CD4-positive, alpha-beta T cell treated with Interleukin-21 for 1 hour (primary cell): ENCODE results near the gene GRXCR1.
A peak's percentile ranks its signal among the peaks of the same experiment; 100 is the strongest.

Experiments
- DNase-seq: peaks from one replicate; pipeline ENCODE4 v3.0.0-alpha.2; 2020

The GRXCR1 gene

DNA sequence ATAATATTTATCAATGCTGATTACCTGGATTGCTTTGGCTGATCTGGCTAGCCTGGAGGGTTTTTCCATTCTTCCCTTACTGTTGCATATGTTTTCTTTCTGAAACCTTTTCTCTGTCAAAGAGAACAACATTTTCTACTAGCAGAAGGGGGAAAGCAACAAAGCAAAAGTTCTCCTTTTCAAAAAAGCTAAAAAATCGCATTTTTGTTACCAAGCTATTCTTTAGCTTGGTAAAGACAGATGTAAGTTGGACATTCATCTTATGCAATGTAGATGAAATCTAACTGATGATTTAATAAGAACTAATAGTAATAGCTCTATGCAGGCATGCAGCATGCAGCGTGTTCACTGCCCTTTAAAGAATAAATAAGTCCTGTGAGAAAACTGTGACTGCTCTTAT is at the start of gene GRXCR1:
Gene GRXCR1, plus strand, starts transcription at position 301 of the 400 bp plus-strand sequence. CDS start 554 bp downstream, outside the sequence.
- DNase-seq: no peak

DNA sequence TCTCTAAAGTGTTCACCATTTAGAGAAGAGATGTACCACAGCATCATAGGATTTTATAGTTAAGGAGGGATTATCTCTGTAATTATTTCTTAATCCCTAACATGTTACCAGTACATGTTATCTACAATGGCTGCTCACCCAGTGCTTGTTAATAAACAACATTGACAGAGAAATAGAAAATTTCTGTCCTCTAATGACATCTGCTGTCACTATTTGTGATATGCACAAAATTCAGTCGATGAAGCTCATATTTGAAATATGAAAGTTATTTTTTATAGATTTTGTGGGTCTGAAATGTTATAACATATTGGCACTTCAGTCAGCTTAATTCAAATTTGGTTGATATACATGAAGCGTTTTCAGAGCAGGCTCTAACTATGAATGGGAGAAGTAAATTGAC is 48.8 kb upstream of the GRXCR1 start:
- no peak for DNase-seq

DNA sequence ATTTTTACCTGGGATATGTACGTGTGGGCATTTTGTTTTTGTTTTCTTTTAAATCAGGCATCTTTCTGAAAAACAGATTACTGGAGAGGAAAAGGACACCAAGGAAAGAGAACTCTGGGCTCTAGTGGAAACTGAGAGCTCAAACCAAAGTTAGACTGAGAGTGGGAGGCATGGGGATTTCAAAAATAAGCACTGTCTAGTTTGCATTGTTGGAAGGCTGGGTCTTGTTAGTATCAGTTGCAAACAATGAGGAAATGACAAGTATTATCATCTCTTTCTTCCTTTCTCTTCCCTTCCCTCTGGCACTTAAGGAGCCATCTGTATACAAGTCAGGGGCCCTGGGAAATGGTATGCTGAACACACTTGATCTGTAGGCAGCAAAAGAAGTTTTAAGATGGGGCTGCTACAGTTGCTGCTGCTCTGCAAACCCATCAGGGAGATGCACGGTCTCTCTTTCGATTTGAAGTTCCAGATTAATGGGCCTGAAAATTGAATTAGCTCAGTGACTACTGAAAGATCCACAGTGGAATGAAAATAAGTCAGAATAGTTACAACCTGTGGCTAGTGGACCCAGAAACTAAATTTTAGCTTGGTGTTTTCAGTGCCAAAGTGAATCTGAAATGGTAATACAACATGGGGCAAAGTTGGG is 48.0 kb upstream of the GRXCR1 start:
- DNase-seq: no peak

DNA sequence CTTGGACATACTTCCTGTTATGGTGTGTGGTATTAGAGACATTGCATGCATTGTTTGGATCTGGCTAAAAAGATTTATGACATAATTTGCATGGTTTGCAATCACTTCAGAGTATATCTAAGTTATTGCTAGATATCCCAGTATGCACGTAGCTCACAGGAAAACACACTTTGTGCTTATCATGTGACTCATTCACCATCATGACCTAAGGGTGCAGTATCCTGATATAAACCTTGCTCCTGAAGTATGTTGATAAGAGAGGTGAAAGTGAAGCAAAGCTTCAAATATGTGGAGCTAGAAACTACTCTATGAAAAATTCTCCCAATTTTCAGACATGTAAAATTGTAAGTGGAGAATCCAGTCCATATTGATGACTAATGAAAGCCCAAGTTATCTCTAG is 46.9 kb upstream of the GRXCR1 start:
- DNase-seq: no peak

DNA sequence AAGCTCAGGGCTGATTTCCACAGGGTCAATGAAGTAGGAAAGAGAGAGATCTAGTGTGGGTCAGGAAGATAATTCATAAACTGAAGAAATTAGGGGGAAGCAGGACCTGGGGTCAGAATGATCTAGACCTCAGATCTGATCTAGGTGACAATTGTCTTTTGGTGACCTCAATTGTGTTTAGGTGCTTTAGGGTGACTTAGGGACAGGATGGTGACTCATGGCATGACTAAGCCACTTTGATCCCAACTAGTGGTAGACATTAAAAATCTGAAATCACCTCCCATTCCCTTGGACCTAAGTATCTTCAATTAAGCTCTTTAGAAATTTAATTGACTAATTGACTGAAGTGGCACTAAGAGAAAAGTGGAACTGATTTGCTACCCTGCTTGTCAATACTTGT is 36.7 kb upstream of the GRXCR1 start:
- DNase-seq: no peak

DNA sequence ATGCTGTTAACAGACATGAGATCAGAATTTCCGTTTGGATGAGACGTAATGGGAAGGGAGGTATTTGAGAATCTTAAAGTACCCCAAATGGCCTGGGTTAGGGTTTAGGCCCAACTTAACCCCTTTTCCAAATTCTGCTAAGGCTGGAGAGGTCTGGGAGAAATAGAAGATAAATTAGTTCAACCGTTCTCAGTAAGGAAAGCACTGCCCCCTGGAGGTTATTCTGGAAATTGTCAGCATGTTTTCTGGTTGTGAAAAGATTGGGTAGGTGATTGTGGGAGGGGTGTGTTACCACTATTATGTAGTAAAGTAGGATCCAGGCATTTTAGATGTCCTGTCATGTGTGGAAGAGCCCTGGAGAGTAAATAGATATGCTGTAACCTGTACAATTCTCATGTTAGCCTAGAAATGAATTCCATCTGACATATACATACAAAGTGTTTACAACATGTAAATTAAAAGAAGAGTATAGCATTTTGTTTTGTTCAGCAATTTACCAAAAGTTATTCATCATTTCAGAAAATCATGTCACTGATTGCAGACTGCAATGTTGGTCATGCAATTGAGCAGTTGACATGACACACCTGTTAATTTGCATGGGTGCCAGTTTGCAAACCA is 26.8 kb upstream of the GRXCR1 start:
- DNase-seq: peak; percentile 59

DNA sequence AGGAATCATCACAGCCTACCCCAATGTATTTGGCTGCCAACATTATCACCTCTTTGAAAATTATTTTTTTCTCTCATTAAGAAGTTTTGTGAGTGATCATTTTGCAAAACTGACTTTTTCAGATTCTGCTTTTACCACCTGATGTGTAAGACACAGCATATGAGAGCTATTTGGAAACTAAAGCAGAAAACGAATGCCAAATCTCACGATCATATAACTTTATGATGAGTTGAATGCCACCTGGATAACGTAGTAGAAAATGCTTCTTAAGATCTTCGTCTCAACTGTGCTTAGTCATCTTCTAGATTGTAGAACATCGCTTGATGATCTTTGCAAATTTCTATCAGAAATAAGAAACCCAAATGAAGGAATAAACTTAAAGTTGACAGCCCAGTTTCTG is 21.3 kb upstream of the GRXCR1 start:
- DNase-seq: no peak

DNA sequence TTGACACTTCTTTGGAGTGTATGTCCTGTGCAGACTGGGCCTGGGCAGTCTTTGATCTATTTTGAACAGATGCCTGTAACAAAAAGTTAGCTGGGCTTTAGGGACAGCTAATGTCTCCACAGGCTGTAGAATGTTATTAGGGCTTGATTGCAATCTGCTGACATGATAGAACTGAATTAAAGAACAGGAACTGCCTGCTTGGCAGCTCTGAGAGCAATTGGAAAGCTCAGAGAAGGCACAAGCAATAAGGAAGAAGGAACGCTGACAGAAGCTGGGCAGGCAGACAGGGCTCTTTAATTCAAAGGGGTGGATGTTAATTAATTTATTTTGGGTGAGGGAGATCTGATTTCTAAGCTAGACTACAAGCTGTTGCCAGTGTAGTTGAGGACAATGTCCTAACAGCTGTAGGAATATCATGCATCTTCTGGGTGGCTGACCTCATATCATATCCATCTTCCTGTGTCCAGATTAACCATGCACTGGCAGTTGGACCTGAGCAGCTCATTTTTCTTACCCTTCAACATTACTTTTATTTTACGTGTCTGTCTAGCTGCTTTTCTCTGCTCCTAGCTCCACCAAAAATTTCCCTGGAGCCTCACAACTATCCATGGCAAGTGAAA is 20.7 kb upstream of the GRXCR1 start:
- DNase-seq: no peak

DNA sequence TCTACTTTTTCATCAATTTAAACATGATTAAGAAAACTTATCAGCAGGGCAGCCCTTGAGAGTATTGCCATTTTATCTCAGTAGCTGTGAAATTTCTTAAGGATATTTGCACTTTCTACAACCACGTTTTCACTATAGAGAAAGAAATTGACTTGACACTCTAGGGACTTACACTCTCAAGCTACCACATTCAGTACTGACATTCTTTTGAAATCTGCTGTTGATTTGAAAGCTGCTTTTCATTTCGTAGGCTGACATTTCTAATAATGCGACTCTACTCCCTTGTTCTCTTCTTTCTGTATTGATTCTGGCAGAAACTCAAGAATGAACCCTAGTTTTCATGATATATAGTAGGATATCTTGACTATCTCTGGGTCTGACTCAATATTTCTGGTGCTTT is 13.7 kb upstream of the GRXCR1 start:
- DNase-seq: no peak

DNA sequence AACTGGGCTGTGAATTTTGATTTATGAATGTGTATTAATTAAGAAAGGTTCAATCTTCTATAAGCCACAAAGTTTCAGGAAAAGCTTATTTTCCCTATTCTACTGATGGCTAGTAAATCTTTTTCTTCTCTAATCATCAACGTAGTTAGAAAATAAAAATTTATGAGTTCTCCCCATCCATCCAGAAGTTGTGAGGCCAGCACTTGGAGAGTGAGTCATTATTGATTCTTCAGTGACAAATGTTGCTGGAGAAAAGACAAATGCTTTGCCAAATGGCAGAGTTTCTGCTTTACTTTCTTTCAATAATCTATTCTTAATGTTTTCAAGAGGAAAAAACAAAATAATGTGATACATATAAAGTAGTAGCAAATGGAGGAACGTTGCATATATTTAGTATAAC is 11.3 kb upstream of the GRXCR1 start:
- DNase-seq: no peak

DNA sequence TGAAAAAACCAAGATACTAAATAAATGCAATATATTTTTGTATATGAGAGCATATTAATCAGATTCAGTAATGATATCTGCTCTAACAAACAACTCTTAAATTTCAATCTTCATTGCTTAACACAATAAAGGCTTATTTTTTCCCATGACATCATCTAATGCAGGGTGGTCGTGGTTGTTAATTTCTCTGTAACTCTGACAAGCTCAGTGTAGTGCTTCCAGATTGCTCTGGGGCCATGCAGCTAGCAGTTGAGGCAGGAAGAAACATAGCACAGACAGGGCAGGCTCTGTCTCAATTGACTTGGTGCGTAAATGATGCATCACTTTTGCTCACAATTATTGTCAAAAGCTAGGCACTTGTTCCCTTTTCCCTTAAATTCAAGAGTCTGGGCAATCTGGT is 869 bp upstream of the GRXCR1 start:
- DNase-seq: no peak

DNA sequence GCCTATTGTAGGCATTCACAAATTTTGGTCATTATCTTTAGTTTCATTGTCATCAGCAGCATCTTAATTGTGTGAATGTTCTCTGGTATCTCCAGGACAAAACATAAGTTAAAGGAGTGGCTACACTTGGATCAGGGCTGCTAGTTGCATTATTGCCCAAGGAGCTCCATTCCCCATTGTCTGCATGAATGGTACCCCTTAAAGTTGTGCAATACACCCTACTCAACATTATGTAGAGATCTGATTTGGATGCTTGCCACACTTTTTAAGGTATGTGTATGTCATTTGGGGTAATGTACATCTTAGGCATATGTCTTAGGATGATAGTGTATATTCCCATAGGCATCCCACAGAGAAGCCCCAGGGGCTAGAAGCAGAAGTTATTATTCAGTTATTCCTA is 2.9 kb downstream of the GRXCR1 start:
- DNase-seq: no peak

DNA sequence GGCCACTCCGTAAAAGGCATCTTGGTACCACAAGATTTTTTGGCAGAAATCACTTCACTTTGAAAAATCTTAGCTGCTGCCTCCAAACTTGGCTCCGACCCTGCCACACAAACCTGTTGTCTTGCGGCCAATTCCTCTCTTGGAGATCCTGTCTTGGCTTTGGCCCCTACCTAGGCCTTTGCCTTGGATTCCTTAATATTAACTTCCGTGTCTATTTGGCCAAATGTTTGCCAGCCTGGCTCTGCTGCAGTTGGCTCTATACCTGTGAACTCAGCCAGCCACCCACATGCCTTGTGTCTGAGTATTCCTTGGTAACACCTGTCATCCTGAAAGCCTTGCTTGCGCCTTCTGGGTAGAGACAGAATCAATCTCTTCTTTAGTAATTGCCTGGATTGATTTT is 12.5 kb downstream of the GRXCR1 start:
- DNase-seq: no peak

DNA sequence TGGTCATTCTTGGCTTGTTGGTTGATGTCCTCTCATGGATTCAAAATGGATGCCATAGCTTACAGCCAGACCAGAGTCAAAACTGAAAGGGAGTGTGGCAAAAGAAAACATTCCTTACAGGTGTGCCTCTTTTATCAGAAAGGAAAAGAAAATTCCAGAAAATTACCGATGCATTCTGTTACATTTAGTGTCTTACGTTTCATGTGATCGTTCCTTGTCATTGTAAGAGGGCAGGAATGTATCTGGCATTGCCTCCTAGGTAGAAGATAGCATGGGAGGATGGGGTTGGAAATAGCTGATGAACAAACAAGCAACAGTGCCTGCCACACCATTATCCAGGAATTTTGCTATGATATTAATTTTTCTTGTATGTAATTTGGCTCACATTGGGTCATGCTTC is 13.1 kb downstream of the GRXCR1 start:
- DNase-seq: no peak

DNA sequence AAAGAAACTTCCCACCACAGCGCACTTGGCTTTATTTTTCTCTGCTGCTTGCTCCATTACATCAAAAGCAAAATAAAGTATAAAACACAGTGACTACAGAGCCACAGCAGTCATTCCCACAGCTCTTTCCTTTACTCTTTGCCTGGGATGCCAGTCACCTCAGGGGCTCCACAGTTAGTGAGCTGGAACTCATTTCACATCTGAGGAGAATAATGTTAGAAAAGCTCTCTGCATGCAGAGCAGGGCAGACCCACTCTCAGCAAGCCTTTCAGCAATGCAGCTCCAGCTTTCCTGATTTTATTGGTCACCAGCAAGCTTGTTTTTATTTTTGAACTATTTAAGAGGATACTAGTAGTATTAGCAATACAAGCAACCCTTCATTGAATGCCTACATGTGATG is 13.8 kb downstream of the GRXCR1 start:
- no peak for DNase-seq

DNA sequence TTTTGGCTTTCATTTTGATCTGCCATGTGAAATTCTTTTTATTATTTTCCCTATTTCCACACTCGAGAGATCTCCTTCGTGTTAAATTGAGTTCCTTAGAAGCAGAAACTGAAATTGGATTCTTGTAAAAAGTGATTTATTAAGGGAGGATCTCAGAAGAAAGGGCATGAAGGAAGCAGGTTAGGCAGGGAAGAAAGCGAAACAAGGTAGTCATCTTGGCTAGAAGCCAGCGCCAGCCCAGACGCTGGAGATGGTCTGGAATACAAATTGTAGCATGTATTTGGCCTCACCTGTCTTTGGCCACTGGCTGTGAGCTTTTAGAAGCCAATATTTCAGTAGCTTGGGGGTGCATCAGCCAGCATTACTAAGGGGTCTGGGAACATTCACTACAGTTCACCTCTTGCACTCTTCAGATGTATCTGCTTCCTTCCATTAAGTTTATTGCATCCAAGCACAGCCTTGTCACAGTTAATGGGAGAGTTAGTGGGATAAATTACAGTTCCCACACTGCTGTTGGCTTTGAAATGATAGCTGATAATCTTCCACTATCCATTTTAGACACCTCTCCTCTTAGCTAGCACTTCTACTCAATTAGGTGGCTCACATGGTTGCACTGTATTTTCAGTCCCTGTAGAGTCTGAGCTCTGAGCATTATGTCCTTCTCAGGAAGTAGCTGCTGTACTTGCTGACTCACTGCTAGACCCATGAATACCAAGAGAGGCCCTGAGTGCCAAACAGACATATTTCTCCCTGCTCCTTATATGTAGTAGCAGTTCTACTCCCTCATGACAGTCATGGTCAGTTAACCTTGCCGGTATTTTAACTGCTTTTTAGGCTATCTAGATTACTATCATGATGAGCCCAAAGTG is 14.6 kb downstream of the GRXCR1 start:
- no peak for DNase-seq

DNA sequence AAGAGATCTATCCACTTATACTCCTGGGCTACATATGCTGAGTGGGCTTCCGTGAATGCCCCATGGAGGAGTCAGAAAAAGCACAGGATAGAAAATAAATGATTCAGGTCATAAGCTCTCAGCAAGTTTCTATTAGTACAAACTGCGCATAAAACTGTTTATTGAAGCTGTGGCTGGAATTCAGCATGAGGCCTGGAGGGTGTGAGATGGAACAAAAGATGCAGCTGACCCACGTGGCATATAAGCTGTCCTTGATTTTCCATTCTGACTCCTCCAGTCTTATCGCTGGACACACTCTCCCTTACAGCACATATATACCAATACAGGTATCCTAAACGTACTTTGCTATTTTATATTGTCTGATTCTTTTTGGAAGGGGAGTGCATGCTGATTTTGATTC is 17.9 kb downstream of the GRXCR1 start:
- DNase-seq: no peak

DNA sequence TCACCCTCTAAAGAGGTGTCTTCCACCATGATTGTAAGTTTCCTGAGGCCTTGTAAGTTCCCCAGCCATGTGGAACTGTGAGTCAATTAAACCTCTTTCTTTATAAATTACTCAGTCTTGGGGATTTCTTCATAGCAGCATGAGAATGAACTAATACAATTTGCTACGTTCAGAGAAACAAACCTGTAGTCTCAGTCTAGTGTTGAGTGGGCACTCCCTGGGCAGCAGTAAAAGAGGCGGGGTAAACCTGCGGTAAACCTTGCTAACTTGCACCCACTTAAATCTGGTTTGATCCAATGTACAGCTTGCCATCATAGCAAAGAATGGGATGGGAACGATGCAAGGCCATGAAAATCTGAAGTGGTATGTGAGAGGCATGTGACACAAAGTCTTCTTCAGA is 22.4 kb downstream of the GRXCR1 start:
- DNase-seq: no peak

DNA sequence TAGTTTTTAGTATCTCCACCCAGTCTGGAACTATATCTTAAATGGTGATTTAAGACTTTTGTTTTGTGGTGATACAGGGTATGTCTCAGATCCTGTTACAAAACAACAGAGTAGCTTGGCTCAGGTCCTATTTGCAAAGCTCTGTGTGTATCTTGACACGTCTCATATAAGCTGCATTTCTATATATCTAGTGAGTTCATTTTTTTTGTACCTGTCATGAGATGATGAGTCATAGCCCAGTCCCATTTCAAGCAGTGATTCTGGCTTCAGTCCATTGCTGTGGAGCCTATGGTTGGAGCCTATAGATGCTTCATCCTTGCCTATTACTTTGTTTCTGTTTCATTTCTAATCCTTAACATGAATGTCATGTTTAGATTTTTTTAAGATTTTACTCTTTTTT is 23.0 kb downstream of the GRXCR1 start:
- no peak for DNase-seq

DNA sequence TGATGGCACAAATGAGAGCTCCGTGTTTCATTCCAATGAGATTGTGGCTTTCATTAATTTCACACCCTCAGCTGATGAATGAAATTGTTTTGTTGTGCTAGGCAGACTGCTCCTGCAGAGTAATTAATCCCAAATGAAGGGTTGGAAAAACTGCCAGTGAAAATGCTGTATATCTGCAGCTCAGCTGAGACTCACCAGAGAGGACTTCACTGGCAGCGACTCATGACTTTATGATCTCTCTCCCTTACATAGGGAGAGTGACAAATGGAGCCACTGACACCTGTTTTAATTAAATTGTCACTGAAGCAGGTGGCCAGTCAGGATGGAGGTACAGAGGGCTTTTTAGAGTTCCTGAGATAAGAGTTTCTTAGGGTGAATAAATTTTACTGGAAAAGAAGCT is 24.8 kb downstream of the GRXCR1 start:
- no peak for DNase-seq

DNA sequence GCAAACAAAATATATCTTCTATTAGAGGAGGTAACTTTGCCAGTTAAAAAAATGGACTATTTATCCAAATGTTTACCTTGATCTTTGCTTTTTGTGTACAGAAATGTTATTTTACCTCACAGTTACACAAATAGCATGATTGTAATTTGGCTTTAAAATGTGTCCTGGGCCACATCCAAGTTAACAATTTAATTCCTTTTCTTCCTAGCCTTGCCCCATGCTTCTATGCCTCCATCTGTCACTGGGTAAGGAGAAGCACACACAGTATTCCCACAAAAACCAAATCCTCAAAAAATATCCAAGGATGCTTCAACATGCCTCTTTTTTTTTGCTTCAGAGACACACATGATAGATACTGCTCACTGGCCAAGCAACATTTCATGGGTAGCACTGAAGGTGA is 30.9 kb downstream of the GRXCR1 start:
- no peak for DNase-seq

DNA sequence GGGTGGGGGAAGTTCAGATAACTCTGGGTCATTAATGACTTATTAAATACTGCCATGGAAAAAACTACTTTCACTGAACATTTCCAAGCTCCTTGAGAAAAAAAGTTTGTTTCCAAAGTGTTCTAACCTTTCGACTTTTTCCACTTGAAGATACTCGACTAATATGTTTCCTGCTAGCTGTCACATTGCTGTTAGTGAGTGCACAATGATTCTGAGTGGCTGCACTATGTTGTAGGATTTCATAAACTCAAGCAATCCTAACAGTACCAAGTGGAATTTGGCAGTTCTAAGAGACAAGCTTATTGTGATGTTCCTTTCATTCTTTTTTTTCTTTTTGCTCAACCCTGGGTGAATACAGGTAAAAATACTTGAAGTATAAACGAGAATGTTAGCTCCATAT is 33.4 kb downstream of the GRXCR1 start:
- DNase-seq: no peak

DNA sequence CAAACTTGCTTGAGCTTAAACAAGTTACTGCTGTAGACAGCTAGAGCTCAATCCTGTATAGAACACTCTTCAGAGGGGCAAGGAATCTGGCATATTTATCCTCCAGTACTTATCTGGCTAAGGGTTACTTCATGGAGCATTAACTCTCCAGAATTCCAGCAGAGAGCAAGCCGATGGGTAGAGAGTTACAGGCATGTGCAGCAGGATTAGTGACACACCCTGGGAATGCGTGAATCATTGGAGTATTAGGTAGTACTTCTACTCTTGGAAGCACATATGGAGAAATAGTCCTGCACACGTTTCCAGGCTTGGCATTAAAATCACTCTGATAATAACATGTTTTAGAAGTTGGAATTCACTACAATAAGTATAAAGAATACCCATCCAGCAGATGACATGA is 35.4 kb downstream of the GRXCR1 start:
- no peak for DNase-seq

DNA sequence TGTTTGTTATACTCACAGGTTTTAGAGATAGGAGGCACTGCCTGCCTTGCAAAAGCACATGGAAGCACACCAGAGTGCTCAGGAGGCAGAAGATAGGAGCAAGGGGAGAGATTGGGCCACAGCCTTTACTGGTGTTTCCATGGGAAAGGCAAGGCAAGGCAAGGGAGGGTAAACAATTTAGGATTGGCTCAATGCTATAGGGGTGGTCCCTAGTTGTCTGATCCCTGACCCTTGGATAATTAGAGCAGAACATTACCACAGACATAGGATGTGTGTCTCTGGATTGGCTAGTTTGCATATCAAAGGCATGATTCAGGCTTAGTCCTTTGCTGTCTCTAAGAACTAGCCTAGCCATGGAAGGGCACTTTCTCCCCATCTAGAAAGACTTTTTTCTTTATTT is 36.1 kb downstream of the GRXCR1 start:
- DNase-seq: no peak
